Subcutaneous abdominal adipose tissue (tissue), 5 donors: Measurements from ENCODE around the gene CCDC82.

Experiments
- H3K27ac ChIP-seq: one replicate; pipeline ENCODE4 v1.7.0; 2013; ENCODE audit warnings: low read depth, mild to moderate bottlenecking, inconsistent platforms, low read length, moderate library complexity
- H3K27me3 ChIP-seq, 5 donors: one replicate each; pipeline ENCODE4 v1.7.0; 2013; ENCODE audit warnings: low read length in 5 of 5, inconsistent platforms in 1 of 5; ENCODE audit not compliant: control insufficient read depth in 5 of 5, insufficient read depth in 4 of 5
- H3K36me3 ChIP-seq, 5 donors: one replicate each; pipeline ENCODE4 v1.7.0; 2013; ENCODE audit warnings: low read length in 5 of 5; ENCODE audit not compliant: control insufficient read depth in 5 of 5, insufficient read depth in 5 of 5
- H3K4me1 ChIP-seq, 5 donors: one replicate each; pipeline ENCODE4 v1.7.0; 2013; ENCODE audit warnings: low read length in 5 of 5, mild to moderate bottlenecking in 3 of 5, moderate library complexity in 1 of 5; ENCODE audit not compliant: control insufficient read depth in 5 of 5, insufficient read depth in 5 of 5
- H3K4me3 ChIP-seq, 5 donors: one replicate each; pipeline ENCODE4 v1.7.0; 2013; ENCODE audit warnings: low read length in 5 of 5, low read depth in 1 of 5
- H3K9ac ChIP-seq, 5 donors: one replicate each; pipeline ENCODE4 v1.7.0; 2013; ENCODE audit warnings: low read length in 5 of 5, mild to moderate bottlenecking in 4 of 5, moderate library complexity in 3 of 5
- H3K9me3 ChIP-seq, 5 donors: one replicate each; pipeline ENCODE4 v1.7.0; 2013; ENCODE audit warnings: low read length in 5 of 5; ENCODE audit not compliant: control insufficient read depth in 5 of 5
- donor health status: healthy.
- donor health status: healthy.
- donor health status: healthy.
- donor health status: healthy.
- donor health status: healthy.

The CCDC82 gene

GRCh38 chr11:96340555-96340885, 49.2 kb downstream of the CCDC82 start:
- no peaks in the 10 kb centered on the region for H3K9me3 ChIP-seq
- peak overlapping the region; percentile 96 for H3K27ac ChIP-seq
- no peaks in the 10 kb centered on the region for H3K36me3 ChIP-seq
- peak overlapping the region; percentile 53 to 91 (median 83) for H3K9ac ChIP-seq
- peaks cover 16 to 59% (median 54%) of the 10 kb centered on the region in 5 donors for H3K4me1 ChIP-seq
- H3K27me3 ChIP-seq = no peaks in the 10 kb centered on the region
- peak overlapping the region; percentile 78 to 99 (median 81) for H3K4me3 ChIP-seq

- Histone ChIP-seq H3K36me3 (no peaks in the 10 kb centered on the region), H3K9me3 (no peaks in the 10 kb centered on the region), H3K27me3 (no peaks in the 10 kb centered on the region), H3K4me1 (peaks cover 16 to 65% (median 58%) of the 10 kb centered on the region in 5 donors), H3K4me3 (peak overlapping the region; percentile 78 to 99 (median 81)), H3K27ac (peak overlapping the region; percentile 96), H3K9ac (peak overlapping the region; percentile 52 to 90 (median 57))
Observed at GRCh38 chr11:96339706-96340554, 49.8 kb downstream of the CCDC82 start.

- H3K9ac ChIP-seq = peak overlapping the region; percentile 52 to 83 (median 57)
- no peaks in the 10 kb centered on the region for H3K27me3 ChIP-seq
- peak overlapping the region; percentile 78 to 99 (median 81) for H3K4me3 ChIP-seq
- no peaks in the 10 kb centered on the region for H3K9me3 ChIP-seq
- peaks cover 16 to 68% (median 58%) of the 10 kb centered on the region in 5 donors for H3K4me1 ChIP-seq
- peaks cover 0 to 4% (median 0%) of the 10 kb centered on the region in 5 donors for H3K36me3 ChIP-seq
- peak overlapping the region; percentile 96 for H3K27ac ChIP-seq
Observed at GRCh38 chr11:96338910-96339705, 50.6 kb downstream of the CCDC82 start.

GRCh38 chr11:96337541-96338431, 51.9 kb downstream of the CCDC82 start:
- Histone ChIP-seq H3K4me3 (peak overlapping the region; percentile 4 to 99 (median 12)), H3K9ac (peak overlapping the region in 2 of 5 donors; percentile 53 to 75), H3K36me3 (peaks cover 0 to 6% (median 0%) of the 10 kb centered on the region in 5 donors), H3K27me3 (no peaks in the 10 kb centered on the region), H3K9me3 (no peaks in the 10 kb centered on the region), H3K27ac (peak overlapping the region; percentile 96), H3K4me1 (peaks cover 13 to 65% (median 56%) of the 10 kb centered on the region in 5 donors)

GRCh38 chr11:96335388-96335787, 54.3 kb downstream of the CCDC82 start:
- peaks cover 9 to 73% (median 64%) of the 10 kb centered on the region in 5 donors for H3K4me1 ChIP-seq
- H3K9me3 ChIP-seq = no peaks in the 10 kb centered on the region
- no peaks in the 10 kb centered on the region for H3K27me3 ChIP-seq
- H3K36me3 ChIP-seq = peaks cover 0 to 6% (median 0%) of the 10 kb centered on the region in 5 donors
- H3K4me3 ChIP-seq = peak overlapping the region in 1 of 5 donors; percentile 0
- H3K27ac ChIP-seq = no peak overlapping the region
- no peak overlapping the region for H3K9ac ChIP-seq

GRCh38 chr11:96334219-96334618, 55.5 kb downstream of the CCDC82 start:
- peaks cover 0 to 6% (median 0%) of the 10 kb centered on the region in 5 donors for H3K36me3 ChIP-seq
- H3K9me3 ChIP-seq = no peaks in the 10 kb centered on the region
- peaks cover 14 to 73% (median 60%) of the 10 kb centered on the region in 5 donors for H3K4me1 ChIP-seq
- H3K27ac ChIP-seq = no peak overlapping the region
- H3K9ac ChIP-seq = no peak overlapping the region
- no peak overlapping the region for H3K4me3 ChIP-seq
- H3K27me3 ChIP-seq = no peaks in the 10 kb centered on the region

- H3K36me3 ChIP-seq = peaks cover 0 to 6% (median 0%) of the 10 kb centered on the region in 5 donors
- H3K9ac ChIP-seq = peak overlapping the region in 1 of 5 donors; percentile 14
- H3K4me1 ChIP-seq = peaks cover 6 to 68% (median 59%) of the 10 kb centered on the region in 5 donors
- H3K27me3 ChIP-seq = no peaks in the 10 kb centered on the region
- H3K27ac ChIP-seq = peak overlapping the region; percentile 37
- H3K9me3 ChIP-seq = no peaks in the 10 kb centered on the region
- H3K4me3 ChIP-seq = no peak overlapping the region
Observed at GRCh38 chr11:96333191-96333719, 56.5 kb downstream of the CCDC82 start.

- H3K9me3 ChIP-seq = no peaks in the 10 kb centered on the region
- peaks cover 5 to 61% (median 49%) of the 10 kb centered on the region in 5 donors for H3K4me1 ChIP-seq
- peak overlapping the region; percentile 37 for H3K27ac ChIP-seq
- H3K9ac ChIP-seq = peak overlapping the region in 1 of 5 donors; percentile 14
- H3K27me3 ChIP-seq = no peaks in the 10 kb centered on the region
- peak overlapping the region in 1 of 5 donors; percentile 3 for H3K4me3 ChIP-seq
- peaks cover 0 to 6% (median 0%) of the 10 kb centered on the region in 5 donors for H3K36me3 ChIP-seq
Observed at GRCh38 chr11:96332126-96332771, 57.5 kb downstream of the CCDC82 start.

GRCh38 chr11:96331699-96332116, 58.0 kb downstream of the CCDC82 start:
- H3K27ac ChIP-seq = peak overlapping the region; percentile 37
- H3K27me3 ChIP-seq = no peaks in the 10 kb centered on the region
- H3K36me3 ChIP-seq = peaks cover 0 to 6% (median 0%) of the 10 kb centered on the region in 5 donors
- peaks cover 5 to 59% (median 47%) of the 10 kb centered on the region in 5 donors for H3K4me1 ChIP-seq
- H3K9me3 ChIP-seq = no peaks in the 10 kb centered on the region
- no peak overlapping the region for H3K9ac ChIP-seq
- H3K4me3 ChIP-seq = peak overlapping the region in 1 of 5 donors; percentile 3
